Thoracic aorta (tissue), 2 donors: ENCODE results near the gene SSTR1. TPM values are rescaled to one million over a fixed set of nuclear protein-coding genes. Genes with fewer than 3 reads are reported as not detected.

ENCODE experiments used
- ATAC-seq: fragments of 150-250 bp; one replicate; pipeline ENCODE4 v1.8.0; 2017; ENCODE audit warnings: low read depth; ENCODE audit not compliant: insufficient number of reproducible peaks, low FRiP score
- DNase-seq: peaks from one replicate; pipeline ENCODE4 v3.0.0-alpha.2; 2020; ENCODE audit warnings: low spot score
- H3K27ac ChIP-seq, 2 donors: fragments of 200-600 bp; sonication (generic); 1 replicate in 1 of 2; 2 replicates in 1 of 2; pipeline ENCODE4 v1.5.1; 2016; ENCODE audit warnings: mild to moderate bottlenecking in 2 of 2, moderate library complexity in 2 of 2
- H3K27me3 ChIP-seq: fragments of 200-600 bp; sonication (generic); replicated peaks from 2 replicates; pipeline ENCODE4 v1.6.0; 2016; ENCODE audit warnings: mild to moderate bottlenecking; ENCODE audit not compliant: insufficient read depth
- H3K36me3 ChIP-seq: fragments of 200-600 bp; sonication (generic); one replicate; pipeline ENCODE4 v1.5.1; 2016
- H3K4me1 ChIP-seq, 2 donors: fragments of 200-600 bp; sonication (generic); 1 replicate in 1 of 2; 2 replicates in 1 of 2; pipeline versions ENCODE4 v1.5.1 to v1.6.0; 2016; ENCODE audit warnings: low read depth in 2 of 2, mild to moderate bottlenecking in 1 of 2; ENCODE audit not compliant: control insufficient read depth in 1 of 2
- H3K4me3 ChIP-seq: fragments of 200-600 bp; sonication (generic); 2 replicates; pipeline ENCODE4 v1.5.1; 2016; ENCODE audit warnings: mild to moderate bottlenecking
- H3K9me3 ChIP-seq: fragments of 200-600 bp; sonication (generic); 2 replicates; pipeline ENCODE4 v1.5.1; 2016
- total RNA-seq, 2 donors: library from RNA; depleted of rRNA; stranded (reverse); fragments of >200 nt; gene quantifications; one replicate each; pipeline versions ENCODE4 v1.1.0 to v1.2.3, GENCODE V29; 2016
- TF ChIP-seq, protein P1 (sequence below): fragments of 200-600 bp; sonication (generic); IDR thresholded peaks from one replicate; pipeline ENCODE4 v1.5.1; 2019; ENCODE audit warnings: antibody characterized with exemption

SSTR1 gene
- total RNA-seq, 2 donors from 2014 or later: 0.85 to 0.95 TPM

- no peaks in the 10 kb centered on the region for H3K9me3 ChIP-seq
- no peak for ATAC-seq
- H3K27ac ChIP-seq: no peak overlapping the region
- H3K27me3 ChIP-seq: no peaks in the 10 kb centered on the region
- no peaks in the 10 kb centered on the region for H3K4me1 ChIP-seq
- TF ChIP-seq, protein P1, sequence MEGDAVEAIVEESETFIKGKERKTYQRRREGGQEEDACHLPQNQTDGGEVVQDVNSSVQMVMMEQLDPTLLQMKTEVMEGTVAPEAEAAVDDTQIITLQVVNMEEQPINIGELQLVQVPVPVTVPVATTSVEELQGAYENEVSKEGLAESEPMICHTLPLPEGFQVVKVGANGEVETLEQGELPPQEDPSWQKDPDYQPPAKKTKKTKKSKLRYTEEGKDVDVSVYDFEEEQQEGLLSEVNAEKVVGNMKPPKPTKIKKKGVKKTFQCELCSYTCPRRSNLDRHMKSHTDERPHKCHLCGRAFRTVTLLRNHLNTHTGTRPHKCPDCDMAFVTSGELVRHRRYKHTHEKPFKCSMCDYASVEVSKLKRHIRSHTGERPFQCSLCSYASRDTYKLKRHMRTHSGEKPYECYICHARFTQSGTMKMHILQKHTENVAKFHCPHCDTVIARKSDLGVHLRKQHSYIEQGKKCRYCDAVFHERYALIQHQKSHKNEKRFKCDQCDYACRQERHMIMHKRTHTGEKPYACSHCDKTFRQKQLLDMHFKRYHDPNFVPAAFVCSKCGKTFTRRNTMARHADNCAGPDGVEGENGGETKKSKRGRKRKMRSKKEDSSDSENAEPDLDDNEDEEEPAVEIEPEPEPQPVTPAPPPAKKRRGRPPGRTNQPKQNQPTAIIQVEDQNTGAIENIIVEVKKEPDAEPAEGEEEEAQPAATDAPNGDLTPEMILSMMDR: no peak
- no peak overlapping the region for H3K4me3 ChIP-seq
- H3K36me3 ChIP-seq: no peaks in the 10 kb centered on the region
- no peak for DNase-seq
Observed at GRCh38 chr14:38221077-38221476, 13.4 kb downstream of the SSTR1 start.

DNA sequence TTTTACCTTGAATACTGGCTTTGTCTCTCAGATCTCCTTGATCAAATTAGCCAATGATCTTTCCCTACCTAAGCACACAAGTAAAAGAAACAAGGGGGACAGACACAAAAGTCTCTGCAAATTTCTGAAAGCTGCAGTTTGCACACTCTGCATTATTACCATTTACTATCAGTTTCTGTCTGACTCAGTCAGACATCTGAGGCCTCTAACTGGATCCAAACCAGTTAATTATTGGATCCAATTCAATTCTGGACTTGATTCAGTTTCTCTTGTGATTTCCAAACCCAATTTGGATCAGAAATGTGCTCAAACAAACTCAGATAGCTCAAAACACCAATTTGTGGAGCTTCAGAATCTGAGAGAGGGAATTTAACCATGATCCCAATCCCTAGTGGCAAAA, 16.6 kb downstream of the SSTR1 start:
- no peak for DNase-seq
- TF ChIP-seq, protein P1: no peak
- Histone ChIP-seq H3K27me3 (no peaks in the 10 kb centered on the region), H3K4me3 (no peak overlapping the region), H3K4me1 (no peaks in the 10 kb centered on the region), H3K9me3 (no peaks in the 10 kb centered on the region), H3K27ac (no peak overlapping the region), H3K36me3 (no peaks in the 10 kb centered on the region)
- no peak for ATAC-seq

- Histone ChIP-seq H3K36me3 (no peaks in the 10 kb centered on the region), H3K4me1 (no peaks in the 10 kb centered on the region), H3K9me3 (no peaks in the 10 kb centered on the region), H3K27ac (no peak overlapping the region), H3K27me3 (no peaks in the 10 kb centered on the region), H3K4me3 (no peak overlapping the region)
- no peak for ATAC-seq
- TF ChIP-seq, protein P1: no peak
- DNase-seq: no peak
Observed at GRCh38 chr14:38225946-38226345, 18.2 kb downstream of the SSTR1 start.

- no peaks in the 10 kb centered on the region for H3K27me3 ChIP-seq
- no peaks in the 10 kb centered on the region for H3K4me1 ChIP-seq
- no peak for ATAC-seq
- no peak overlapping the region for H3K4me3 ChIP-seq
- no peak overlapping the region for H3K27ac ChIP-seq
- H3K9me3 ChIP-seq: no peaks in the 10 kb centered on the region
- TF ChIP-seq, protein P1: no peak
- DNase-seq: no peak
- no peaks in the 10 kb centered on the region for H3K36me3 ChIP-seq
Observed at GRCh38 chr14:38226366-38226765, 18.7 kb downstream of the SSTR1 start.

DNA sequence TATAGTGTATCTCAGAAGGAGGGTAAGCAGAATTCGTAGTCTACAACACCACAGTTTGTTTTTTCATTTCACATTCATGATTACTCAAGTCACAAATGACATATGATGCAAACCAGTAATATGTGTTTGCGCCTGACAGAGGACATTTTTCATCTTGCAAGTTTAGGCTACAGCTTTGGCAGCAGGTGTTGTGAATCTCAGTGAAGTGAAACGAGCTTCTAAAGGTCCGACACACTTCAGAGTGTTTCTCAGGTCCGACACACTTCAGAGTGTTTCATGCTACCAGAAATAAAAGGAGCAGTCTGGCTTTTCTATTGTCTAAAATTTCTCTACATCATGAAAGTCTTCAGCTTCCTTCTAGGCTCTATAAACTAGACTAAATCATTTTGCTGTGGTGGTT, 25.5 kb downstream of the SSTR1 start:
- H3K27ac ChIP-seq: no peak overlapping the region
- H3K27me3 ChIP-seq: no peaks in the 10 kb centered on the region
- H3K4me3 ChIP-seq: no peak overlapping the region

More for the DNA sequence above, 25.5 kb downstream of the SSTR1 start:
- H3K9me3 ChIP-seq: no peaks in the 10 kb centered on the region
- no peaks in the 10 kb centered on the region for H3K4me1 ChIP-seq
- ATAC-seq (no peak), DNase-seq (no peak)
- no peaks in the 10 kb centered on the region for H3K36me3 ChIP-seq
- TF ChIP-seq, protein P1: no peak
